UCSD-AML1 (cell line): ENCODE data around the gene THY1.
"Not testable (repeated sequence)": the region's sequence is repeated elsewhere in the genome, so short reads cannot be mapped to it uniquely, and the experiment has no call there.

Source experiments
- DNase-seq: peaks from one replicate; lab custom pipeline; 2025; ENCODE audit not compliant: unreplicated experiment; lab: John Stamatoyannopoulos, UW

Gene THY1

DNA sequence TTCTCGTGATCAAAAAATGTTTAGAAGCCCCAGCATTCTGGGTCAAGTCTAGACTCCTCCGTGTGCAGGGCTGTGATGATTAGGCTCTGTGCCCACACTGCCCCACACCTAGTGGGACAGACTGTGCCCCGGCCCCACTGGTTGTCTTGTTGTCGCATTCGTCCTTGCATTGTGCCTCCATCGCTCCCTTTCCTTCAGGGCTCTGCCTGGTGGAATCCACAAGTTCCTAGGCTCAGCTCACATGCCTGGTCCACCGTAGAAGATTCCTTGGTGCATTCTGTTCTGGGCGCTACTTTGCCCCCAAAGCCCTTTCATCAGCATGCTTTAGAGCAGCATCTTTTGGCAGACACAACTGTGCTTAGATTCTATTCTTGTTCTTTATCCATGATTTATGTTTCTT, 23.5 kb upstream of the THY1 start:
- no peak for DNase-seq

DNA sequence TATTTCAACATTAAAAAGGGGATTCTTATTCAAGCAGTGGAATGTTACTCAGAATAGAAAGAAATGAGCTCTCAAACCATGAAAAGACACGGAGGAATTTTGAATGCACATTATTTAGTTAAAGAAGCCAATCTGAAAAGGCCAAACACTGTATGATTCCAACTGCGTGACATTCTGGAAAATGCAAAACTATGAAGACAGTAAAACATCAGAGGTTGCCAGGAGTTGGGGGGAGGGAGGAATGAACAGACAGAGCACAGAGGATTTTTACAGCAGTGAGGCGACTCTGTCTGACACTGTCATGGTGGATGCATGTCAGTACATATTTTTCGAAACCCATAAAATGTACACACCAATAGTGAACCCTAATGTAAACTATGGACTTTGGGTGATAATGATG, 22.9 kb upstream of the THY1 start:
- no peak for DNase-seq

DNA sequence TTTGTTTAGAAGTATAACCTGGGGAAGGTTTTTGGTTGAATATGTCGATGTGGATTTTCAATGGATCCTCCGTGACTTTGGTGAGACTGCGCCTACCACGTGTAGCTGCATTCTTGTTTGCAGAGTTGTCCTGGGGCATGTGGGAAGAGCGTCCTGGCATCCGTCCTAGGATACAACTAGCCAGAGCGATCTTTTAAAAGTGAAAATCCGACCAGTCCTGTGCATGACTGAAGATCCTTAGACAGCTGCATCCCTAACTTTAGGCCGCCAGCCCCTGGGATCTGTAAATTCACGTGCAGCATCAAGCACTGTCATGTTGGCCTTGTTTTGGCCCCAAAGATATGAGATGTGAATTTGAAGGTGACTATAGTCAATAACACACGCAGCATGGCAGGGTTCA, 22.4 kb upstream of the THY1 start:
- no peak for DNase-seq

DNA sequence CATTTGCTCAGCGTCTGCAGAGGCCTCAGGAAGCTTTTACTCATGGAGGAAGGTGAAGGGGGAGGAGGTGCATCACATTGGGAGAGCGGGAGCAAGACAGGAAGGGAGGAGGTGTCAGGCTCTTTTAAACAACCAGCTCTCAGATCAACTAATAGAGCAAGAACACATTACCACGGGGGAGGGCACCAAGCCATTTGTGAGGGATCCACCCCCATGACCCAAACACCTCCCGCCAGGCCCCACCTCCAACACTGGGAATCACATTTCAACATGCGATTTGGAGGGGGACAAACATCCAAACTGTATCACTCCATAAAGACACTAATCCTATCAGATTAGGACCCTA, 18.9 kb upstream of the THY1 start:
- DNase-seq, result no peak

DNA sequence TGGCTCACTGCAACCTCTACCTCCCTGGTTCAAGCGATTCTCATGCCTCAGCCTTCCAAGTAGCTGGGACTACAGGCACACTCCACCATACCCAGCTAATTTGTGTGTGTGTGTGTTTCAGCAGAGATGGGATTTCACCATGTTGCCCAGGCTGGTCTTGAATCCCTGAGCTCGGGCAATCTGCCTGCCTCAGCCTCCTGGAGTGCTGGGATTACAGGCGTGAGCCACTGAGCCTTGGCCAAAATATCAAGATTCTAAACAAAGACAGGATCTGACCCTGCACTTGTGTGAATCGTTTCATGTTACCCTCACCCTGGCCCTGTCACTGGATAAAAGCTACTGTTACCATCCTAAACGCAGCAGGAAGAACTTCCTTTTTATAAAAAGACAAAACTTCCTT, 15.6 kb upstream of the THY1 start:
- no peak for DNase-seq

DNA sequence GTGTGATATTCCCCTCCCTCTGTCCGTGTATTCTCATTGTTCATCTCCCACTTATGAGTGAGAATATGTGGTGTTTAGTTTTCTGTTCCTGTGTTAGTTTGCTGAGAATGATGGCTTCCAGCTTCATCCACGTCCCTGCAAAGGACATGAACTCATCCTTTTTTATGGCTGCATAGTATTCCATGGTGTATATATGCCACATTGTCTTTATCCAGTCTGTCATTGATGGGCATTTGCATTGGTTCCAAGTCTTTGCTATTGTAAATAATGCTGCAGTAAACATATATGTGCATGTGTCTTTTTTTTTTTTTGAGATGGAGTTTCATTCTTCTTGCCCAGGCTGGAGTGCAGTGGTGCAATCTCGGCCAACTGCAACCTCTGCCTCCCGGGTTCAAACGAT, 14.5 kb upstream of the THY1 start:
- DNase-seq, result not testable (repeated sequence)

DNA sequence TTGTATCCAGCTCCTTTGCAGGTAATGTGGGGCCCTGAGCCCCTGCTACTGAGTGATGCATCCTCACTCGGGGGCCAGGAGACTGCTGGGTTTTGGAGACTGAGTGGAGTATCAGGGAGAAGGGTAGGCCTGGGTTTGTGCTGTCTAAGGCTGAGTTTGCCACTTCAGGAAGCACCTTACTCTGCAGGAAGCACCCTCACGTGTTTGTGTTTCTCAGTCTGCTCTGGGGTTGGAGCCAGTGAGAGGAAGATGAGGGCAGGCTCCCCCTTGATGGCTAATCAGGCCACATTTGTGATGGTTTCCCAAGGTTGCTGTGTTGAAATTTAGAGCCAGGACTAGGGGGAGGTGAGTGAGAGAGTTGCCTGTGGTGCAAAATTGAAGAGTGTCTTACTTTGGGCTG, 13.7 kb upstream of the THY1 start:
- peak; percentile 53 for DNase-seq

DNA sequence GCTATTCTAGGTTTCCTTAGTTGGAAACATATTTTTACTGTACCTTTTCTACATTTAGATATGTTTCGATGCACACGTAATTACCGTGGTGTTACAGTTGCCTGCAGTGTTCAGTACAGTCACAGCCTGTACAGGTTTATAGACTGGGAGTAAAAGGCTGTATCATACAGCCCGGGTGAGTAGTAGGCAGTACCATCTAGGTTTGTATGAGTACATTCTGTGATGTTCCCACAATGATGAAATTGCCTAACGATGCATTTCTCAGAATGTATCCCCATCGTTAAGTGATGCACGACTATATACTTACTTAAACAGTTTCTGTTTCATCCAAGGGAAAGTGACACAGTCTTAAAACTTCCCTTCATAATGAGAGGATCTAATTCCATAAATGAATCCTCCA, 13.1 kb upstream of the THY1 start:
- DNase-seq, result no peak

DNA sequence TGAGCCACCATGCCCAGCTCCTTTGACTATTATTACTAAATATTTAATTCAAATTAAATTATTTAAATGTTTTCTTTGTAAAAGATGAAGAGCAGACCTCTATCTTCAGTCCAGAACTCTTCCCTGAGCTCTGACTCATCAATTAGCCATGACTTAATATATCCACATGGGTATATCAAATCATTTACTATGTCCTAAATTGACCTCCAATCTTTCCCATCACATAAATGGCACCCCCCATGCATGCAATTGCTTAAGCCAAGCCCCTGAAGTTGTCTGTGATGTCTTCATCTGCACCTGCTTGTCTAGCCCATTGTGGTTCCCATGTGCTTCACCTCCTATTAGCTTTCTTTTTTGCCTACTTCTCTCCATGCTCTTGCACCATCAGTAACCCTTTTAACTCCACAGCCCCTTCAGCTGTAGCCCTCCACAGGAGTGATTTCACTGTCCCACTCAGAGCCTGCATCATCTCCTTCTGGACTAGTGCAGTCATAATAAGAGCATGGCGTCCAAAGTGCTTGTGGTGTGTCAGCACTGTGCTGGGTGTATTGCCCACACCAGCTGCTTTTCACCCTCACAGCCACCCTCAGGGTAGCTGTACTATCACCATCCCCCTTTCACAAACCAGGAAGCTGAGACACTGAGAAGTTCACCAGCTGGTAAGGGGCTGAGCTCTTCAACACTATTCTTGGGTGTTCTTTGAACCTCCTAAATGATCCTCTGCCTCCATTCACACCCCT, 11.8 kb upstream of the THY1 start:
- no peak for DNase-seq

DNA sequence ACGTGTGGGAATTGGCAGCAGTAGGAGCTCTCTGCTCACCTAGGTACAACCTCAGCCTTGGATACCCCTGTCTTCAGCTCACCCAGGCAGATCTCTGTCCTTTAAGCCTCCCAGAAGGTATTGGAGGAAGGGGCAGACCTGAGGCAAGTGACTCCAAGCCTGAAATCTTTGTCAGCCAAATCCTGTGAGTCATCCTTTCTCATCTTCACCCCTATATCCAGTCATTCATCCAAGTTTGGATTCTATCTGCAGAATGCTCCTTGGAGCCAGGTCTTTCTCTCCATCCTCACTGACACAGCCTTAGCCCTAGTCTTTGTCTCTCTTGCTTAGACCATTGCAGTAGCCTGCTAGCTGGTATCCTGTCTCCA, 10.4 kb upstream of the THY1 start:
- DNase-seq, result no peak

DNA sequence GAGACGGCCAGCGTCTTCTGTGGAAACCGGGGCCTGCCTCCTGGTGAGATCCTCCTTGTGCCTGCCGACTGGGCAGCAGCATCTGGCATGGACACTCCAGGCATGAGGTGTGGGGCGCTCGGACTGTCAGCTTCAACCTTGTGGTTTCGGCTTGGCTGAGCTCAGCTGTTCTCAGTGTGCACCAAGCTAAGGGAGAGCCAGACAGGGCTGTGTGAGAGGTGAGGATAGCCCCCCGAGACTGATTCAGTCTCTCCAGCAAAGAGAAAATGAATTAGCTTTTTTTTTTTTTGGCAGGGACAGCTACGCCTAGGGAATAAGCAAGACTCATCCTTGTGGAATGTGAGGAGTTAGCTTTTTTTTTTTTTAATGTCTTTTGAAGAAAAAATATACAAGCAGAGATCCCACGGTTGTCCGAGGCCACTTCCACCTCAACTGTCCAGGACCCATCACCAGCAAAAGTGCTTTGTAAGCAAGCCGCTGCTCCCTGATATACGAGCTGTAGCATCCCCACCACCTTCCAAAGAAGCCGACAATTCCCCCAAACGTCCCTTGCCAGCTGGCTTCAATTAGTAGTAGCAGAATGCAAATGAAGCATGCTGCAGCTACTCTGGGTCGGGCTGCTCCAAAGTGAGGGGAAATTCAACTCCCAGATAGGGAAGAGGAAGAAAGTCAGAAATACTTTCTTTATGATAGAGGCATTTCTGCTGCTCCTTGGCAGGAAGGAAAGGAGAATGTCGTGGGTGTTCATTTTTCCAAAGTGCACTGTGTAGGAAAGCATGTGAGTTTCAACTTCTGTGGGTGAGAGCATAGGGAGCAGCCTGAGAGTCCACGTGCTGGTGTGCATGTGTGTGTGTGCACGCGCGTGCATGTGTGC, 9.7 kb upstream of the THY1 start:
- DNase-seq, result no peak

DNA sequence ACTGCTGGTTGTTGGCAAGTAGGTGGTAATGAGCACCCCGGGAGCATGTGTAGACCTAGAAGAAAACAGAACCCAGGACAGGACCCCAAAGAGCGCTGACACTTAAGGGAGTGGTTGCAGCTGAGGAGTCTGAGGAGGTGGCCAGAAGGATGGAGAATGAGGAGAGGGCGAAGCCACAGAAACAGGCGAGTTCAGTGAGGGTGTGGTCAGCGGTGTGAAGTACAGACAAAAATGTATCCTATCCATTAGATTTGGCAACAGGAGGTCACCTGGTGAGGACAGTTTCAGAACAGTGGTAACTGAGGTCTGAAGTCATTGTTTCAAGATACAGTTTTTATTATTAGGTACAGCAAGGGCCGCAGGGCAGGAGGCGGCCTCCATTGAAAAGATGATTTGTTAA, 8.6 kb upstream of the THY1 start:
- DNase-seq, result no peak

DNA sequence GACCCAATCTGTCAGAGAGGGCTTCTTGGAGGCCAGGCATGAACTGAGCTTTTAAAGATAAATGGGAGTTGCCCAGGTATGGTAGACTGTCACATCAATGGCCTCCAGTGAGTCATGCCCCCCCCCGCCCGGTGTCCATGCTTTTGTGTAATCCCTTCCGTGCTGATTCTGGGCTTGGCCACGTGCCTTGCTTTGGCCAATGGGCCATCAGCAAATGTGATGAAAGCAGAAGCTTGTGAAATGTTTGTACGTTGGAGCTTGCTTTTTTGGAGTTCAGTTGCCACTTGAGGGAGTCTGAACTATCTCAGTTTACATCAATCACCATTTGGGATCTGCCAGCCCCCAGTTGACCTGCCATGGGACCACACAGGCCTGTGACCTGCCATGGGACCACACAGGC, 4.3 kb upstream of the THY1 start:
- DNase-seq, result no peak

DNA sequence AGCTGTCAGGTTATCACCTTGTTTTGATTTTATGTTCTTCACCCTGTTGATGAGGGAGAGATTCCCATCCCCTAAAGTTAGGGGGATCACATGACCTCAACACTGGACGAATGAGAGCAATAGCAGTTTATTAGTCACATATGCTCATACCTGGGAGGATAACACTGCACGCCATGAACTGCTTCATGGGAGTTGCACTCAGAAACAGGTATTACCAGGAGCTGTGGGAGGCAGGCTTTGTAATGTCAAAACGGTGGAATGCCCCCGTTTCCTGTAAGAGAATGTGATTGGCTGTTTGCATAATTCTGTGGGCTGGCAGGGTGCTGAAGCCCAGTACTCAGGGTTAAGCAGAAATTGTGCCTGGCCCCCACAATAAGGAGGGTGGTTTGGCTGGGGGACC, 3.2 kb upstream of the THY1 start:
- DNase-seq, result no peak

DNA sequence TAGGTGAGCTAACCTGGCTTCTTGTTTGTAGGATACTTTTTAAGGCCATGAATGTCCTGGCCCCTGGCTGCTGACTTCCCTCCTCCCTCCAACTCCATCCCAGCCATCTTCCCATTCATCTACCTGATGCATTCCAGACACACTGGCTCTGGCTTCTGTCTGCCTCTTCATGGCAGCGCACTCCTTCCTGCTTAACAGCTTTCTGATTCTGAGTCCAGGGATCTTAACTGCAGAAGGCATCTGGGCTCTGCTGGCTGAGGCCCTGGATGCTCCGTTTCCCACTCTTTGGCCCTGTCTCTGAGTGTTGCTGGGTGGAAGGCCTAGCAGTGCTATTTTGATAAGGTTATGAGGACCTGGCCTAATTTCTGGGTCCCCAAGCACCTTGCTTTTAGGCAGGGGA, 1.8 kb upstream of the THY1 start:
- DNase-seq, result no peak

DNA sequence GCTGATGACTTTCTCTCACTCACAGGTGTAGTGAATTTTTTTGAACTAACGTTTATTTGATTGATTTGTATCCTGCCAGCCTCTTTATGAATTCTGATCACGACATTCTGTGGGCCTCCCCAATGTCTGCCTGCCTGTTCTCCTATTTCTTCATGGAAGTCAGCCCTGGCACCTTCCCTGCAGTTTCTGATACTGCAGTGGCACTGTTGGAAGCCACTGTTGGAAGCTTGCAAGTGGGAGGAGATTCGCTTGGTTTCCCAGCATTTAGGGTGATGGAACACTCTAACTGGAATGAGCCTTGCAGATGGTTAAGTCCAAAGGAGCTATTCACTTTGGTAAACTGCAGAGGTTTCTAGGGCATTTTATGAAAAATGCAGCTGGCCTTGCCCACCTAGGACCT, 1.3 kb upstream of the THY1 start:
- DNase-seq, result no peak

DNA sequence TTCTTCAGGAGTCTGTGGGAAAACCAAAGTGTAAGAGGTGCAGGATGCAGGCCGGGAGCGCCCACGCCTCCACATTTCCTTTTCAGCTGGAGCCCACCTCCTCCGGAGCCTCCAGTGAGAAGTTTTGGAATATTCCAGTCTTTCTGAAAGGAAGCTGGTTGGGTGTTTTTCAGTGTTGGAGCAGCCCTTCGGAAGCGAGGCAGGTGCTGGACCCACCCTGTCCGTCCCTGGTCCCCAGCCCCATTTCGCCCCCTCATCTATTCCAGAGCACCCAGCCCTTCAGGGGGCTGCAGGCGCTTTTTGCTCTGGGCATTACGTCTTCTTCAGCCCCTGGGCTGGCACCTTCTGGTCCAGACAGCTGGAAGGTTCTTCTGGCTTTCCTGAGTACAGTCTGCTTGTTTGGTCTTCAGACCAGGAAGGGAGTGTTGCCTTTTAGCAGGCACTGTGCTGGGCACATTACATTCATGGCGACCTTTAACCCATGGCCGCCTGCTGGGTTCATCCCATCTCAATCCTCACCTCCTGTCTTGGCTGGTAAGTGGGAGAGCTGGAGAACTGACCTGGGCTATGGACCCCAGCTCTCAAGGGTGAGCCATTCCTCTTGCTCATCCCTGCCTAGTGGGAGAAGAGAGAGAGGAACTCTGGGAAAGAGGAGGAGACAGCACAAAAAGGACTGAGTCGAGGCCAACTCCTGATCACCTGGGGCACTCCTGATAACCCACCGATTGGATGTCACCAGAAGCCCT, 710 bp upstream of the THY1 start:
- DNase-seq, result no peak

DNA sequence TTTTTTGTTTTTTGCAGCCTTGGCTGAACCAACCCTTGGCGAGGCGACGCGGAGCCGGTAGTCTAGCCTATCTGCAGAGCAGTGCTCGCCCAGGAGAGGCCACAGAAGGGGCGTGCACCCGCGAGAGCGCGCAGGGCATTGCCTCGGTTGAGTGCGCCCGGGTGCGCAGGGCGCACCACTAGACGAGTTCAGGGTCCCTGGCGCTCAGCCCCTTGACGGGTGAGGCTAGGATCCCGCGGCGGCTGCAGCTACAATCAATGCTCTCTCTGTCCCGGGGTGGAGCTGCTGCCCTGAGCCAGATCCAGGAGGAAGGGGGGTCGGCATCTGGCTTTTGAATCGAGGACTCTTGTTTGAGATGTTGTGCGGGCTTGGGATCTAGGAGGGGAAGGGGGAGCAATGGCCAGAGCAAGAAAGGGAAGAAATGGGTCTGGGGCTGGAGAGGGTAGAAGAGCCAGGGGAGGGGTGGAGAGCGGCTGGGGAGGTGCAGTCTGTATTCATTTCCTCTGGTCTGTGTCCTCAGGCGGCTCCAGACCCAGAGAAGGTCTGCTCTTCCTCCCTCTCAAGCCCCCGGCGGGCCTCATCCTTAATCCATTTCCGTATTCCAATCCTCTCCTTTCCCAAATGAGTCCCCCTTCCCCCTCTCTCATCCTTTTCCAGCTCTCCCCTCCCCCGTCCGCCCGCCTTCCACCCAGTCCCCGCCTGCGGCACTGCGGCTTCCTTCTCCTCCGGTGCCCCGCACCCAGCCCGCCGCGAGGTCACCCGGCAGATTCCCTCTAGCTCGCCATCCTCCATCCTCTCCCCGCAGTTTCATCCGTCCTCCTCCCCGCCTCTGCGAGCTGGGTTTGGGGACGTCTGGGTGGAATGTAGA, 797 bp downstream of the THY1 start:
- DNase-seq, result peak; percentile 42

DNA sequence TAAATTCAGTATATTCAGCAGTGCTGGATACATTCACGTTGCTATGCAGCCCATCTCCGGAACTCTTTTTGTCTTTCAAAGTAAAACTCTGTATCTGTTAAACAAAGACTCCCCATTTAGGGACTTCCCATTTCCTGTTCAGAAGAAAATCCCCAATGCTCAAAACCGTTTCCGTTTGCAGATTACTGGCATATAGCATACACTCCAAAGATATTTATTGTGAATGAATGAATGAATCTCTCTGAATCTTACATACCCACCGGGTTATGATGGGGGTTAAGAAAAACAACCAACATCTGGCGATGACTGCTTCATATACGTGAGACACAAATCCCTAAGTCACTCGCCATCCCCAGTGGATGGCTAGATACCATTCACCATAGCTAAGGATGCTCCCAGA, 1.6 kb downstream of the THY1 start:
- DNase-seq, result no peak

DNA sequence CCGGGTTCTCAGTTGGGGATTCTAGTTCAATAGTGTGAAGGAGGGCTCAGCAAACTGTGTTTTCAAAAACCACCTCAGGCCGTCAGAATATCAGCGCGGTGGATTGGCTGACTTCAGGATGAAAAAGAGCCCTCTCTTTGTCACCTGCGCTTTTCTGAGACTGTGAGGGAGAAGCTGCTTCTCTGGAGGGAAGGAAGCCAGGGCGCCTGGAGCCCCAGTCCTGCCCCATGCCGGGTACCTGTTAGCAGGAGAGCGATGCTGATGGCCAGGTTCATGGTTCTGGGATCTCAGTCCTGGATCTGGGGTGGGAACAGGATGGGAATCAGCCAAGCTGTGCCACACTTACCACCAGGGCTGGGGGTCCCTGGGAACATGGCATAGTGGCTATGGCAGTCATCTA, 2.3 kb downstream of the THY1 start:
- DNase-seq, result no peak

DNA sequence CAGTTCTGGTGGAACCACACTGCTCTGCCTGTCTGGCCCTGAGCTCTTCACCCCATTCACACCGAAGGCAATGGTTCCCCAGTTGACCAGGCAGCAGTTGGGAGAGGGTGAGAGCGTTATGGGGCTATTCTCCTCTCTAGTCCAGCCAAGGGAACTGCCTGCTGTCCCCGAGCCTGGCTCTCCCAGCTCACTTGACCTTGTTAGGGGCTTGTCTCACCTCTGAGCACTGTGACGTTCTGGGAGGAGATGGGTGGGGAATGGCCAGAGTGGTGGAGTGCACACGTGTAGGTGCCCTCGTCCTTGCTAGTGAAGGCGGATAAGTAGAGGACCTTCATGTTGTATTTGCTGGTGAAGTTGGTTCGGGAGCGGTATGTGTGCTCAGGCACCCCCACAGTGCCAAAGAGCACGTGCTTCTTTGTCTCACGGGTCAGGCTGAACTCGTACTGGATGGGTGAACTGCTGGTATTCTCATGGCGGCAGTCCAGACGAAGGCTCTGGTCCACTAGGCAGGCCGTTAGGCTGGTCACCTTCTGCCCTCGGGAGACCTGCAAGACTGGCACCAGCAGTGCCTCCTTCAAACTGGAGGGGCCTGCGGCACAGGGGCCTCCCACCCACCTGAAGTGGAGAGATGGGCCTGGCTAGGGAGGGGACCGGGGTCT, 3.0 kb downstream of the THY1 start:
- DNase-seq, result no peak
